ENCODE data around the gene TENT5C. TPM values are rescaled to one million over a fixed set of nuclear protein-coding genes. Genes with fewer than 3 reads are reported as not detected.

TENT5C gene
- total RNA-seq, 1 experiment from 2014 or later = 1.4 TPM

DNA sequence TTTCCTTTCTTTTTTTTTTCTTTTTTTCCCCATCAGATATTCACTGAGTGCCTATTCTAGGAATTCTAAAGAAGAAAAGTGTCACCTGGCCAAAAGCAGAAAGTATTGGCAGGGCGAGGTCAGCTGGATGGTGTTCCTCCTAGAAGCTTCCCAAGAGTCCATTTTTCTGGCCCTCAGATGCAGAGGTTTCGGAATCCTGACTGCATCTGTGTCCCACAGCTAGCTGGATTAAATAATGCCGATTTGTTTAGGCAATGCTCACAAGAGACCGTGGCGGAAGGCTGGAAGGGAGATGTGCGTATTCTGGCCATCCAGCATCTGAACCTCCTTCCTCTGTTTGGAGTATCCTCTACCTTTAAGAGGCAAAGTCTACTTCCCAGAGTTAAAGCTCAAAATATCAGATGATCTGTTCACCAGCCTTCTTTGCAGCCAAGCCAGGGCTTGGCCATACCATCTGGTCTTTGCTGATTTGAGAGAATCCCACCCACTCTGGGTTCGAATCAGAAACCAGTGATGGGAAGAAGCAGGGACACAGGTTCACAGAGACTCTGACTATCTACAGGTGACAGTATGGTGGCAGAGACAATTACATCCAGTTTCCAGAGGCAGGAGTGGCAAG, 5.4 kb upstream of the TENT5C start (continued):
- TF ChIP-seq ZNF219 (CRISPR knock-in tag; IDR thresholded peaks at IDR 0.05; ENCODE audit: borderline replicate concordance) (no peak), ESRRA (CRISPR knock-in tag; IDR thresholded peaks at IDR 0.05; ENCODE audit: borderline replicate concordance) (no peak), RORB (CRISPR knock-in tag; IDR thresholded peaks at IDR 0.05) (no peak)
- TF ChIP-seq, protein P1, sequence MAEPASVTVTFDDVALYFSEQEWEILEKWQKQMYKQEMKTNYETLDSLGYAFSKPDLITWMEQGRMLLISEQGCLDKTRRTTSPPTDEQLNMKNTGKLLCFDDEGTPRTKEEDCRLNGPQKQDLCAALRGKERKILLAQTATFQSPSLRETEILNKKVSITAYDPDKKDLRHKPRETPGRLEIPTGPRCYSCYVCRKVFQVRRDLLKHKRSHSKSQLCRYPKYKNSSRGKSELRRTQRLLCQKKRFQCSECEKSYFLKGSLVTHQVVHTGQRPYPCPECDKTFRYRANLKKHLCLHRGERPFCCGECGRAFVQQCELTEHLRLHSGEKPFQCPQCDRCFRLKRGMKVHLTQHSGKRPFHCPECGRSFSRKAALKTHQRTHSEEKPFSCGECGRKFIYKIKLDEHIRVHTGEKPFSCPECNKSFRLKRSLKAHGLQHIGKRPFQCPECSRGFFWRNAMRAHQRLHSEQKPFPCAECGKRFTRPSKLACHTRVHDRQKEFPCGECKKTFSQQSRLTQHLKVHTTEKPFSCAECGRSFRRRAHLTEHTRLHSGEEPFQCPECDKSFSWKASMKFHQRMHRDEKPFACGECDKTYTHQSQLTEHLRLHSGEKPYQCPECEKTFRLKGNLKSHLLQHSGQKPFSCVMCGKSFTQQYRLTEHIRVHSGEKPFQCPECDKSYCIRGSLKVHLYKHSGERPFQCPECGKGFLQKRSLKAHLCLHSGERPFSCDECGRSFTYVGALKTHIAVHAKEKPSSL (CRISPR knock-in tag; conservative IDR thresholded peaks at IDR 0.05) = no peak

DNA sequence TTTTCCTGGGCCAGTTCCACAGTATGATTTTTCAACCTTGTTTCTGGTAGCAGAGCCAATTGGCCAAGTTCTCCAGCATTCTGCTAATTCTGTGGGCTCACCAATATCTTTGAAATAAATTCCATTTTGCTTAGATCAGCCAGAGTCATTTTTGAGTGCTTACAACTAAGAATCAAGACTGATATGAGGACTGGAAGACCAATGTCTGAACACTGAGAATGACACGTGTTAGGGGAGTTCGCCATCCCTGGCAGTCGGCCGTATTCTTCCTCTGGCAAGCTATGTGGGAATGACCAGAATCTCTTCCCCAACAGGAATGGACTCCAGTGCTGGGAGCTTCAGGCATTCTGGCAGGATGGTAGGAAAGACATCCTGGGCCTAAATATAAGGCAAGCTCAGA, 4.9 kb upstream of the TENT5C start:
- Mint-ChIP-seq H3K27ac (no peak overlapping the region), H3K27me3 (ENCODE audit: low read depth) (peaks cover 29% of the 10 kb centered on the region), H3K4me3 (no peak overlapping the region), H3K4me1 (peaks cover 7% of the 10 kb centered on the region), H3K36me3 (no peaks in the 10 kb centered on the region), H3K9me3 (no peaks in the 10 kb centered on the region)
- ATAC-seq (no peak), DNase-seq (ENCODE audit: low spot score) (no peak)
- ChIA-PET POLR2A (no interaction called here), CTCF (no interaction called here)
- TF ChIP-seq, protein P2, sequence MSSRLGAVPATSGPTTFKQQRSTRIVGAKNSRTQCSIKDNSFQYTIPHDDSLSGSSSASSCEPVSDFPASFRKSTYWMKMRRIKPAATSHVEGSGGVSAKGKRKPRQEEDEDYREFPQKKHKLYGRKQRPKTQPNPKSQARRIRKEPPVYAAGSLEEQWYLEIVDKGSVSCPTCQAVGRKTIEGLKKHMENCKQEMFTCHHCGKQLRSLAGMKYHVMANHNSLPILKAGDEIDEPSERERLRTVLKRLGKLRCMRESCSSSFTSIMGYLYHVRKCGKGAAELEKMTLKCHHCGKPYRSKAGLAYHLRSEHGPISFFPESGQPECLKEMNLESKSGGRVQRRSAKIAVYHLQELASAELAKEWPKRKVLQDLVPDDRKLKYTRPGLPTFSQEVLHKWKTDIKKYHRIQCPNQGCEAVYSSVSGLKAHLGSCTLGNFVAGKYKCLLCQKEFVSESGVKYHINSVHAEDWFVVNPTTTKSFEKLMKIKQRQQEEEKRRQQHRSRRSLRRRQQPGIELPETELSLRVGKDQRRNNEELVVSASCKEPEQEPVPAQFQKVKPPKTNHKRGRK (CRISPR knock-in tag; IDR thresholded peaks at IDR 0.05; ENCODE audit: borderline replicate concordance) = no peak
- TF ChIP-seq, protein P3, sequence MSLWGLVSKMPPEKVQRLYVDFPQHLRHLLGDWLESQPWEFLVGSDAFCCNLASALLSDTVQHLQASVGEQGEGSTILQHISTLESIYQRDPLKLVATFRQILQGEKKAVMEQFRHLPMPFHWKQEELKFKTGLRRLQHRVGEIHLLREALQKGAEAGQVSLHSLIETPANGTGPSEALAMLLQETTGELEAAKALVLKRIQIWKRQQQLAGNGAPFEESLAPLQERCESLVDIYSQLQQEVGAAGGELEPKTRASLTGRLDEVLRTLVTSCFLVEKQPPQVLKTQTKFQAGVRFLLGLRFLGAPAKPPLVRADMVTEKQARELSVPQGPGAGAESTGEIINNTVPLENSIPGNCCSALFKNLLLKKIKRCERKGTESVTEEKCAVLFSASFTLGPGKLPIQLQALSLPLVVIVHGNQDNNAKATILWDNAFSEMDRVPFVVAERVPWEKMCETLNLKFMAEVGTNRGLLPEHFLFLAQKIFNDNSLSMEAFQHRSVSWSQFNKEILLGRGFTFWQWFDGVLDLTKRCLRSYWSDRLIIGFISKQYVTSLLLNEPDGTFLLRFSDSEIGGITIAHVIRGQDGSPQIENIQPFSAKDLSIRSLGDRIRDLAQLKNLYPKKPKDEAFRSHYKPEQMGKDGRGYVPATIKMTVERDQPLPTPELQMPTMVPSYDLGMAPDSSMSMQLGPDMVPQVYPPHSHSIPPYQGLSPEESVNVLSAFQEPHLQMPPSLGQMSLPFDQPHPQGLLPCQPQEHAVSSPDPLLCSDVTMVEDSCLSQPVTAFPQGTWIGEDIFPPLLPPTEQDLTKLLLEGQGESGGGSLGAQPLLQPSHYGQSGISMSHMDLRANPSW (CRISPR knock-in tag; conservative IDR thresholded peaks at IDR 0.05; ENCODE audit: low read depth) = no peak
- TF ChIP-seq SMAD4 (CRISPR knock-in tag; IDR thresholded peaks at IDR 0.05) (no peak), ETV6 (CRISPR knock-in tag; IDR thresholded peaks at IDR 0.05) (no peak), EMX1 (CRISPR knock-in tag; IDR thresholded peaks at IDR 0.05) (no peak), FOXJ3 (CRISPR knock-in tag; IDR thresholded peaks at IDR 0.05; ENCODE audit: borderline replicate concordance) (no peak), MYBL2 (CRISPR knock-in tag; IDR thresholded peaks at IDR 0.05) (no peak), CREM (CRISPR knock-in tag; IDR thresholded peaks at IDR 0.05) (no peak)
- TF ChIP-seq, protein P4, sequence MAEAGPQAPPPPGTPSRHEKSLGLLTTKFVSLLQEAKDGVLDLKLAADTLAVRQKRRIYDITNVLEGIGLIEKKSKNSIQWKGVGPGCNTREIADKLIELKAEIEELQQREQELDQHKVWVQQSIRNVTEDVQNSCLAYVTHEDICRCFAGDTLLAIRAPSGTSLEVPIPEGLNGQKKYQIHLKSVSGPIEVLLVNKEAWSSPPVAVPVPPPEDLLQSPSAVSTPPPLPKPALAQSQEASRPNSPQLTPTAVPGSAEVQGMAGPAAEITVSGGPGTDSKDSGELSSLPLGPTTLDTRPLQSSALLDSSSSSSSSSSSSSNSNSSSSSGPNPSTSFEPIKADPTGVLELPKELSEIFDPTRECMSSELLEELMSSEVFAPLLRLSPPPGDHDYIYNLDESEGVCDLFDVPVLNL (CRISPR knock-in tag; IDR thresholded peaks at IDR 0.05; ENCODE audit: borderline replicate concordance, low read depth) = no peak
- TF ChIP-seq, protein P5, sequence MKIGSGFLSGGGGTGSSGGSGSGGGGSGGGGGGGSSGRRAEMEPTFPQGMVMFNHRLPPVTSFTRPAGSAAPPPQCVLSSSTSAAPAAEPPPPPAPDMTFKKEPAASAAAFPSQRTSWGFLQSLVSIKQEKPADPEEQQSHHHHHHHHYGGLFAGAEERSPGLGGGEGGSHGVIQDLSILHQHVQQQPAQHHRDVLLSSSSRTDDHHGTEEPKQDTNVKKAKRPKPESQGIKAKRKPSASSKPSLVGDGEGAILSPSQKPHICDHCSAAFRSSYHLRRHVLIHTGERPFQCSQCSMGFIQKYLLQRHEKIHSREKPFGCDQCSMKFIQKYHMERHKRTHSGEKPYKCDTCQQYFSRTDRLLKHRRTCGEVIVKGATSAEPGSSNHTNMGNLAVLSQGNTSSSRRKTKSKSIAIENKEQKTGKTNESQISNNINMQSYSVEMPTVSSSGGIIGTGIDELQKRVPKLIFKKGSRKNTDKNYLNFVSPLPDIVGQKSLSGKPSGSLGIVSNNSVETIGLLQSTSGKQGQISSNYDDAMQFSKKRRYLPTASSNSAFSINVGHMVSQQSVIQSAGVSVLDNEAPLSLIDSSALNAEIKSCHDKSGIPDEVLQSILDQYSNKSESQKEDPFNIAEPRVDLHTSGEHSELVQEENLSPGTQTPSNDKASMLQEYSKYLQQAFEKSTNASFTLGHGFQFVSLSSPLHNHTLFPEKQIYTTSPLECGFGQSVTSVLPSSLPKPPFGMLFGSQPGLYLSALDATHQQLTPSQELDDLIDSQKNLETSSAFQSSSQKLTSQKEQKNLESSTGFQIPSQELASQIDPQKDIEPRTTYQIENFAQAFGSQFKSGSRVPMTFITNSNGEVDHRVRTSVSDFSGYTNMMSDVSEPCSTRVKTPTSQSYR (CRISPR knock-in tag; IDR thresholded peaks at IDR 0.05) = no peak
- TF ChIP-seq, protein P6, sequence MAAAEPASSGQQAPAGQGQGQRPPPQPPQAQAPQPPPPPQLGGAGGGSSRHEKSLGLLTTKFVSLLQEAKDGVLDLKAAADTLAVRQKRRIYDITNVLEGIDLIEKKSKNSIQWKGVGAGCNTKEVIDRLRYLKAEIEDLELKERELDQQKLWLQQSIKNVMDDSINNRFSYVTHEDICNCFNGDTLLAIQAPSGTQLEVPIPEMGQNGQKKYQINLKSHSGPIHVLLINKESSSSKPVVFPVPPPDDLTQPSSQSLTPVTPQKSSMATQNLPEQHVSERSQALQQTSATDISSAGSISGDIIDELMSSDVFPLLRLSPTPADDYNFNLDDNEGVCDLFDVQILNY (CRISPR knock-in tag; IDR thresholded peaks at IDR 0.05) = no peak
- TF ChIP-seq, protein P7, sequence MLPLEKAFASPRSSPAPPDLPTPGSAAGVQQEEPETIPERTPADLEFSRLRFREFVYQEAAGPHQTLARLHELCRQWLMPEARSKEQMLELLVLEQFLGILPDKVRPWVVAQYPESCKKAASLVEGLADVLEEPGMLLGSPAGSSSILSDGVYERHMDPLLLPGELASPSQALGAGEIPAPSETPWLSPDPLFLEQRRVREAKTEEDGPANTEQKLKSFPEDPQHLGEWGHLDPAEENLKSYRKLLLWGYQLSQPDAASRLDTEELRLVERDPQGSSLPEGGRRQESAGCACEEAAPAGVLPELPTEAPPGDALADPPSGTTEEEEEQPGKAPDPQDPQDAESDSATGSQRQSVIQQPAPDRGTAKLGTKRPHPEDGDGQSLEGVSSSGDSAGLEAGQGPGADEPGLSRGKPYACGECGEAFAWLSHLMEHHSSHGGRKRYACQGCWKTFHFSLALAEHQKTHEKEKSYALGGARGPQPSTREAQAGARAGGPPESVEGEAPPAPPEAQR (CRISPR knock-in tag; IDR thresholded peaks at IDR 0.05) = no peak
- TF ChIP-seq, protein P8, sequence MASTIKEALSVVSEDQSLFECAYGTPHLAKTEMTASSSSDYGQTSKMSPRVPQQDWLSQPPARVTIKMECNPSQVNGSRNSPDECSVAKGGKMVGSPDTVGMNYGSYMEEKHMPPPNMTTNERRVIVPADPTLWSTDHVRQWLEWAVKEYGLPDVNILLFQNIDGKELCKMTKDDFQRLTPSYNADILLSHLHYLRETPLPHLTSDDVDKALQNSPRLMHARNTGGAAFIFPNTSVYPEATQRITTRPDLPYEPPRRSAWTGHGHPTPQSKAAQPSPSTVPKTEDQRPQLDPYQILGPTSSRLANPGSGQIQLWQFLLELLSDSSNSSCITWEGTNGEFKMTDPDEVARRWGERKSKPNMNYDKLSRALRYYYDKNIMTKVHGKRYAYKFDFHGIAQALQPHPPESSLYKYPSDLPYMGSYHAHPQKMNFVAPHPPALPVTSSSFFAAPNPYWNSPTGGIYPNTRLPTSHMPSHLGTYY (CRISPR knock-in tag; IDR thresholded peaks at IDR 0.05) = no peak
